DMS 273 (cell line): ENCODE data around the gene MUCL1.
"Not testable (repeated sequence)": the region's sequence is repeated elsewhere in the genome, so short reads cannot be mapped to it uniquely, and the experiment has no call there.

Experiments
- DNase-seq: peaks from one replicate; lab custom pipeline; 2025; ENCODE audit not compliant: unreplicated experiment; lab: John Stamatoyannopoulos, UW

The MUCL1 gene

GRCh38 chr12:54853933-54854538 is at the start of gene MUCL1:
Gene MUCL1, plus strand, starts transcription at chr12:54854516. Its CDS starts 67 bp downstream, at chr12:54854583.
- DNase-seq: peak; percentile 68

GRCh38 chr12:54821676-54822075 is 32.6 kb upstream of the MUCL1 start:
- DNase-seq: no peak

GRCh38 chr12:54824402-54824801 is 29.9 kb upstream of the MUCL1 start:
- no peak for DNase-seq

- DNase-seq: no peak
These were observed 24.8 kb upstream of the MUCL1 start for GRCh38 chr12:54829511-54829910.

- no peak for DNase-seq
These were observed 24.1 kb upstream of the MUCL1 start for GRCh38 chr12:54830199-54830598.

GRCh38 chr12:54831631-54832030 is 22.7 kb upstream of the MUCL1 start:
- DNase-seq: no peak

- no peak for DNase-seq
These were observed 14.0 kb upstream of the MUCL1 start for GRCh38 chr12:54840244-54840865.

- no peak for DNase-seq
These were observed 3.1 kb downstream of the MUCL1 start for GRCh38 chr12:54857406-54857805.

- DNase-seq: no peak
These were observed 4.2 kb downstream of the MUCL1 start for GRCh38 chr12:54858562-54858961.

- no peak for DNase-seq
These were observed 5.2 kb downstream of the MUCL1 start for GRCh38 chr12:54859502-54859901.

- no peak for DNase-seq
These were observed 7.6 kb downstream of the MUCL1 start for GRCh38 chr12:54861927-54862326.

- no peak for DNase-seq
These were observed 9.8 kb downstream of the MUCL1 start for GRCh38 chr12:54863948-54864618.

GRCh38 chr12:54865683-54866324 is 11.5 kb downstream of the MUCL1 start:
- DNase-seq: no peak

- DNase-seq: no peak
These were observed 14.4 kb downstream of the MUCL1 start for GRCh38 chr12:54868690-54869089.

GRCh38 chr12:54870048-54870447 is 15.7 kb downstream of the MUCL1 start:
- DNase-seq: no peak

- DNase-seq: no peak
These were observed 16.3 kb downstream of the MUCL1 start for GRCh38 chr12:54870617-54871016.

GRCh38 chr12:54879150-54879549 is 24.8 kb downstream of the MUCL1 start:
- no peak for DNase-seq

GRCh38 chr12:54879579-54879978 is 25.3 kb downstream of the MUCL1 start:
- DNase-seq: no peak

GRCh38 chr12:54882079-54882478 is 27.8 kb downstream of the MUCL1 start:
- no peak for DNase-seq

GRCh38 chr12:54882597-54882996 is 28.3 kb downstream of the MUCL1 start:
- not testable (repeated sequence) for DNase-seq

- DNase-seq: not testable (repeated sequence)
These were observed 34.1 kb downstream of the MUCL1 start for GRCh38 chr12:54888428-54888827.

- no peak for DNase-seq
These were observed 36.0 kb downstream of the MUCL1 start for GRCh38 chr12:54890339-54890738.
